Effector memory CD8-positive, alpha-beta T cell (primary cell): ENCODE measurements around the gene POU2AF1.

Source experiments
- ATAC-seq: fragments of 150-1000 bp; cut with Tn5 transposase; replicated peaks from 2 replicates; pipeline ENCODE4 v1.10.0; 2021; ENCODE audit warnings: mild to moderate bottlenecking, moderate library complexity
- DNase-seq, 3 experiments: peaks; one replicate each; pipeline ENCODE4 v3.0.0; 2021
- H3K27ac Mint-ChIP-seq, 2 donors: one replicate each; pipeline ENCODE4 v1.8.0; 2022; ENCODE audit warnings: mild to moderate bottlenecking in 2 of 2, mixed read lengths in 2 of 2, moderate library complexity in 2 of 2
- H3K27me3 Mint-ChIP-seq, 2 donors: one replicate each; pipeline ENCODE4 v1.8.0; 2022; ENCODE audit warnings: mixed read lengths in 2 of 2
- H3K36me3 Mint-ChIP-seq: one replicate; pipeline ENCODE4 v1.8.0; 2022; ENCODE audit warnings: mild to moderate bottlenecking, moderate library complexity, mixed read lengths; ENCODE audit not compliant: insufficient read depth
- H3K4me1 Mint-ChIP-seq, 2 donors: one replicate each; pipeline ENCODE4 v1.8.0; 2022; ENCODE audit warnings: low read depth in 2 of 2, mixed read lengths in 2 of 2
- H3K4me3 Mint-ChIP-seq, 2 donors: one replicate each; pipeline ENCODE4 v1.8.0; 2022; ENCODE audit warnings: mild to moderate bottlenecking in 2 of 2, mixed read lengths in 2 of 2, moderate library complexity in 2 of 2
- H3K9me3 Mint-ChIP-seq, 2 donors: one replicate each; pipeline ENCODE4 v1.8.0; 2022; ENCODE audit warnings: mixed read lengths in 2 of 2

POU2AF1 gene

DNA sequence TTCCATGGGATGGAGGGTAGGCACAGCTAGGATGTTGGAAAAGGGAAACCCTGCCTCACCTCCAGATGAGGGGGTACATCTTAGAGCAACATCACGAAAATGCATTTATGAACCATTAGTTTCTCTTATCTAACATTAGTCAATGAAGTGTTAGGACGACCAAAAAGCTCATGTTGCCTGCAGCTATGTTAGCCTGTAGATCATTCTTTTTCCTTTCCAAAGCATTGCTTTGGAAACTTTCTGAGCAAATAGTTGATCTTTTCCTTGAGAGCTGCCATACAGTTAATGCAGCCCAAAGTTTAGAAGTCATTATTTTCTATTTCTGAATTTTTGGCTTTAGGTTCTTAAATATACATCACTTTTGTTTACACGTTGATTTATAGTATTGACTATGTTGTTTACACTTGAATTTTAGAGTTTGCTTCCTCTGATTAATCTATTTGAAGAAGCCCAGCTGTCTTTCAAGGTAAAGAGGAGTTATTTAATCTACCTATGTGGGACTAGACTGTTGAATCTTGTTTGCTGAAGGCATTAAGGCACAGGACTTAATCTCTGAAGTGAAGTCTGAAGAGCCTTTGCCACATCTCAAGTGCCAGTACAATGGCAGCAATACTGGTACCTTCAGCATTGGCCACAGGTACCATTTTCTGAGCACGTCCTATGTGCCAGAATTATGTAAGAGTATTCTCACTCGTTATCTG, 69.7 kb downstream of the POU2AF1 start:
- no peaks in the 10 kb centered on the region for H3K4me1 Mint-ChIP-seq
- H3K9me3 Mint-ChIP-seq = no peaks in the 10 kb centered on the region
- H3K27me3 Mint-ChIP-seq = peaks cover 64 to 81% of the 10 kb centered on the region in 2 donors
- no peak for DNase-seq
- no peak overlapping the region for H3K27ac Mint-ChIP-seq
- H3K4me3 Mint-ChIP-seq = no peak overlapping the region
- H3K36me3 Mint-ChIP-seq = peaks cover 4% of the 10 kb centered on the region
- no peak for ATAC-seq

DNA sequence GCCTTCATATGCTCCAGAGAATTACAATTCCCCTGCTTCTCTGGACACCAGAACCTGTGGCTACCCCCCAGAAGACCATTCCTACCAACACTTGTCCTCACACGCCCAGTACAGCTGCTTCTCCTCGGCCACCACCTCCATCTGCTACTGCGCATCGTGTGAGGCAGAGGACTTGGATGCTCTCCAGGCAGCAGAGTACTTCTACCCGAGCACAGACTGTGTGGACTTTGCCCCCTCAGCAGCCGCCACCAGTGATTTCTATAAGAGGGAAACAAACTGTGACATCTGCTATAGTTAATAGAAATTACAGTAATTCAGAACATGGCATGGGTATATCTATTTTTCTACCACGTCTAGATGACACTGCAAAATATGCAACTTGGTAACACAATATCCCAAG, 70.9 kb downstream of the POU2AF1 start:
- peaks cover 4% of the 10 kb centered on the region for H3K36me3 Mint-ChIP-seq
- H3K27me3 Mint-ChIP-seq = peaks cover 58 to 74% of the 10 kb centered on the region in 2 donors
- H3K4me3 Mint-ChIP-seq = no peak overlapping the region
- DNase-seq (no peak), ATAC-seq (no peak)
- no peak overlapping the region for H3K27ac Mint-ChIP-seq
- H3K9me3 Mint-ChIP-seq = no peaks in the 10 kb centered on the region
- H3K4me1 Mint-ChIP-seq = no peaks in the 10 kb centered on the region

GRCh38 chr11:111307472-111308108, 71.5 kb downstream of the POU2AF1 start:
- no peak overlapping the region for H3K4me3 Mint-ChIP-seq
- no peak for ATAC-seq
- H3K36me3 Mint-ChIP-seq = peaks cover 4% of the 10 kb centered on the region
- H3K4me1 Mint-ChIP-seq = no peaks in the 10 kb centered on the region
- H3K27ac Mint-ChIP-seq = no peak overlapping the region
- DNase-seq = no peak
- peaks cover 61 to 74% of the 10 kb centered on the region in 2 donors for H3K27me3 Mint-ChIP-seq
- H3K9me3 Mint-ChIP-seq = no peaks in the 10 kb centered on the region

GRCh38 chr11:111306321-111306720, 72.8 kb downstream of the POU2AF1 start:
- Mint-ChIP-seq H3K36me3 (peaks cover 4% of the 10 kb centered on the region), H3K4me1 (no peaks in the 10 kb centered on the region), H3K4me3 (no peak overlapping the region), H3K27me3 (peaks cover 71 to 74% of the 10 kb centered on the region in 2 donors), H3K9me3 (no peaks in the 10 kb centered on the region), H3K27ac (no peak overlapping the region)
- DNase-seq (no peak), ATAC-seq (no peak)

DNA sequence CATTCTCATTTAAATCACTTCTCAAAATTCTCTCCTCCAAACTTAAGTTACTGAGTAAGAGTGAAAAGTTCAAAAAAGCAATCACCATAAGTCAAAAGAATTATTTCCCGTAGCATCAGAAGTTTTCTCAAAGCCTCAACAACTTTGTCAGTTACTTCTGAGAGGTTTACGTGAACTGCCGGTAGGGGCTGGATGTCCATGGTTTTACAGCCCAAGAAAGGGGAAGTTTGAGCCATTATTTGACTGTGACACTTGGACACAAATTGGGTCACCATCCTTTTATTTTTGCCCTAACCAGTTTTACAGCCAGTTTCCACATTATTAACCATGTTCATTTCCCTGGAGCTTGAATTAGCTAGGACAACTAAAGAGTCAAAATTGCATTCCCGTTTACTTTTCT, 73.2 kb downstream of the POU2AF1 start:
- Mint-ChIP-seq H3K27ac (no peak overlapping the region), H3K36me3 (peaks cover 4% of the 10 kb centered on the region), H3K4me3 (no peak overlapping the region), H3K9me3 (no peaks in the 10 kb centered on the region), H3K4me1 (no peaks in the 10 kb centered on the region), H3K27me3 (peaks cover 70 to 78% of the 10 kb centered on the region in 2 donors)
- DNase-seq (no peak), ATAC-seq (no peak)

GRCh38 chr11:111305162-111305802, 73.8 kb downstream of the POU2AF1 start:
- no peaks in the 10 kb centered on the region for H3K9me3 Mint-ChIP-seq
- peaks cover 71 to 78% of the 10 kb centered on the region in 2 donors for H3K27me3 Mint-ChIP-seq
- no peaks in the 10 kb centered on the region for H3K4me1 Mint-ChIP-seq
- ATAC-seq (no peak), DNase-seq (no peak)
- no peak overlapping the region for H3K27ac Mint-ChIP-seq
- H3K36me3 Mint-ChIP-seq = peaks cover 4% of the 10 kb centered on the region
- H3K4me3 Mint-ChIP-seq = no peak overlapping the region

DNA sequence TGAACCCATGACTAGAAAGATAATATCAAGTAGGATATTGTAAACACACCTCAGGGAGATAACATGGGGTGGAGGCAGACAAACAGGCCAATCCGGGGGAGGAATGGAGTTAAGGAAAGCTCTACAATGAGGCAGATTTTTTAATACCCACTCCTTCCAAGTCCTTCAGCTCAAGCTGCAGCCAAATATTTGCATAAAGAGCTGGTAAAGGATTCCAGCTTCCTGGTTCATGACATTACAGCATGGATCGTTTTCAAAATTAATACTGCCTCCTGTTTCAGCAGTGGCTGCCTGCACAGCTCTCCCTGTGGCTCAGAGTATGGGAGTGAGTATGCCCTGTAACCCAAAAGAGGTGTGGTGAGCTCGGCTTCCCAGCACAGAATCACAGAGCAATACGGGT, 75.6 kb downstream of the POU2AF1 start:
- Mint-ChIP-seq H3K27me3 (peaks cover 64 to 75% of the 10 kb centered on the region in 2 donors), H3K27ac (no peak overlapping the region), H3K36me3 (peaks cover 4% of the 10 kb centered on the region), H3K4me1 (no peaks in the 10 kb centered on the region), H3K9me3 (no peaks in the 10 kb centered on the region), H3K4me3 (no peak overlapping the region)
- DNase-seq (no peak), ATAC-seq (no peak)

- no peaks in the 10 kb centered on the region for H3K4me1 Mint-ChIP-seq
- ATAC-seq = no peak
- H3K36me3 Mint-ChIP-seq = peaks cover 4% of the 10 kb centered on the region
- no peak overlapping the region for H3K4me3 Mint-ChIP-seq
- no peak for DNase-seq
- H3K9me3 Mint-ChIP-seq = no peaks in the 10 kb centered on the region
- H3K27me3 Mint-ChIP-seq = peaks cover 62 to 75% of the 10 kb centered on the region in 2 donors
- no peak overlapping the region for H3K27ac Mint-ChIP-seq
Observed at GRCh38 chr11:111302298-111302697, 76.8 kb downstream of the POU2AF1 start.
